GM10847 (cell line): ENCODE results near the gene PRELP.

Experiments used
- POLR2A ChIP-seq: IDR thresholded peaks from 2 replicates; pipeline ENCODE4 v1.6.1; 2011; ENCODE audit not compliant: insufficient read length; ENCODE audit errors: extremely low read depth

PRELP gene

DNA sequence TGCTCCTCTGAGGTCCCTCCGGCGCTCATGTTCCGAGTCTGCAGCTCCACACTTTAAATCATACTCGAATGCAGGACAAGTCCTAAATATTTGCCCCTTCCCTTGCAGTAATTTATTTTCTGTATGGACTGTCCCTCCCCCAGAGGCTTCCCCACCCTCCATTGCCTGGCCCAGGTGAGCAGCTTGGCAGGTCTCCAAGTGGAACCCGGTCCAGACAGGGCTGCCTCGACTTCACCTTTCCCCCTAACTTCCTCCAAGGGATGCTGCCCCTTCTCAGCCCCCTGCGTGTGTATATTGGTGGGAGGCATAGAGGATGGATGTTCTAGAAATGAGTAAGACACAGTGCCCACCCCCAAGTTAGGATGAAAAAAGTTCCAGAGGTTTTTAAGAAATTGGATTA lies 12.9 kb downstream of the PRELP start:
- no peak for TF ChIP-seq POLR2A

DNA sequence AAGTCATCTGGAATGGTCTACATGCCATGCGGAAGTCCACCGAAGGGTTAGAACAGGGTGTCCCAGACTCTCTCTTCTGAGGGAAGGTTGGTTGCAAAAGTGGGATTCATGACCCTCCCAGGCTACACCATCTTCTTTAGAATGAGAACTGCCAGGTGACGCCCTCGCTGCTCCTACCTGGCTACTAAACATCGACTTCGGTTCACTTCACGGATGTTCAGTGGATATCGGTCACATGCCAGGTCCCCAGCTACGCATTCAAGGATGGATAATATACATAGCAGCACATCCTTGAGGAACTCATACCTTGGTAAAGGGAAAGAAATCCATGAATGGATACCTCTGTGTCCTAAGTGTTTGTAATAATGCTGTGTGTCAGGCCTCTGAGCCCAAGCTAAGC lies 15.0 kb downstream of the PRELP start:
- no peak for TF ChIP-seq POLR2A

DNA sequence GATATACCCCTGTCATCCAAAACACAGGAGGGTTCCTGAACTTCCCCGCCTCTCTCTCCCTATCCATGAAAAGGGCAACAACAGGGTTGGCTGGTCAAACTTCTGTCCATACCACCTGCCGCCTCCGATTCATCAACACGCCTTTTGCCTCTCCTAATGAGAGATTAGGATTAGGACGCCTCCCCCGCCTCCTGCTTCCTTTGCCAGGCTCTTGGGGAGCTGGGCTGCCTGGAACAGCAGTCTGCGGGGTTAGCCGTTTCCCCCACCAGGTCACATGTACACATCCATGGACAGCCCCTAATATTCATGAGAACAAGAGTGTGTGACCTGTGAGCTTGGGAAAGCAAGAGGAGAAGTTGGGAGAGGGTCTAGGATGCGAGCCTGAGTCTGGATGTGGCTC lies 16.1 kb downstream of the PRELP start:
- TF ChIP-seq POLR2A = no peak

DNA sequence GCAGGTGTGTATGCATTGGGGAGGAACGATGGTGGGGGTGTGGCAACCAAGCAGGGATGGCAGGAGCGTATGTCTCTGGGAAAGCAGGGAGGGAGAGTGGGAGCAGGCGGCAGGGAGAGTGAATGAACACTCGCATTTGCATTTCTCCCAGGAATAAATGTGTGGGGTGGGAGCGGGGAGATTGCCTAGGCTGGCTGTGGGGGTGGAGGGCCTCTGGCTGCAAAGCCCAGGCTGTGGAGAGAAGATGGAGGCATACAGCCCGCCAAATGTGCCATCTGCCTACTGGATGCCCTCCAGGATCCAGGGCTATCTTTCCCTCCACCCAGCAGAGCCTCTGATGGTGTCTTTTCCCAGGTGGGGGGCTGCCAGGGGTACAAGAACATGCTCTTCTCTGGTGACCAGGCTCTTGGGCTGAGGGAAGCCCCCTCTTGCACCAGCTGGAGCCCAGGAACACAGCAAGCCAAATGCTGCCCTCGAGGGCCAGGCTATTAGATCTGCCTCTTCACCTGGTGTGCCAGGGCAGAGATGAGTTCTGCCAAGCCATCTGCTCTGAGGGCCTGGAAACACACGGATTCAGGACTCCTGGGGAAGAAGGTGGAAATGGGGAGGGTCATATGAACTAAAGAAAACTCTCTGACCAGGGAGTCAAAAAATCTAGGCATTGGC lies 16.6 kb downstream of the PRELP start:
- no peak for TF ChIP-seq POLR2A

DNA sequence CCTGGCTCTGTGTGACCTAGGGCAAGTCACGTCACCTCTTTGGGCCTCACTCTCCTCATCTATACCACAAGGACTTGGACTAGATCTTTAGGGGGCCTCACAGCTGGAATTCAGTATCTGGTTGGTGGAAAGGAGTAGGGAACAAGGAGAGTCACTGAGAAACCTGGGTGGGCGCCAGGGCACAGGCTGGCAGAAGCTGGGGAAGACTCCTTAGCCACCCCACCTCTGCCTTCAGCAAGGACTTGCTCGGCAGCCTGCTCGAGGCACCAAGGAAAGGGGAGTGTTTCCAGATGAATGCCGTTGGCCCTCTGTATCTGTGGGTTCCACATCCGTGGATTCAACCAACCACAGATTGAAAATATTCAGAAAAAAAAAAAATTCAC lies 17.1 kb downstream of the PRELP start:
- TF ChIP-seq POLR2A = no peak

DNA sequence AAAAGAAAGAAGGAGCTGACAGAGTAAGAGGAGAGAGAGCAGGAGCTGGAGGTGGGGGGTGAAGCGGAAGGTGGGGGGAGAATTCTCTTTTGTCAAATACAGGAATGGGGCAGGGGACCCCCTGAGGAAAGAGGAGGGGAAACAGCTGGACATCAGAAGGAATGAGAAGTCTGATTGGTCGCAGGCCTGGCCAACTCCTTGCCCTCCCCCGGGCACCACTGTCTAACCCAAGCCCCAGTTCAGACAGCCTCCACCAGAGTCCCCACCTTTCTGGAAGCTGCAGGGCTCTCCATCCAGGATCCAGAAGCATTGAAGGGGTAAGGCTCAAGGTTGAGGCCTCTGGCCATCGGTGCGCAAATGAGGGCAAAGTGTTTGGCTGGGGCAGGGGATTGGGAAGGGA lies 18.3 kb downstream of the PRELP start, which contains the start of gene OPTC:
TSS of gene OPTC (plus strand) at position 253 of the 400 bp plus-strand sequence. CDS start 1,853 bp downstream, outside the sequence.
- TF ChIP-seq POLR2A = no peak

DNA sequence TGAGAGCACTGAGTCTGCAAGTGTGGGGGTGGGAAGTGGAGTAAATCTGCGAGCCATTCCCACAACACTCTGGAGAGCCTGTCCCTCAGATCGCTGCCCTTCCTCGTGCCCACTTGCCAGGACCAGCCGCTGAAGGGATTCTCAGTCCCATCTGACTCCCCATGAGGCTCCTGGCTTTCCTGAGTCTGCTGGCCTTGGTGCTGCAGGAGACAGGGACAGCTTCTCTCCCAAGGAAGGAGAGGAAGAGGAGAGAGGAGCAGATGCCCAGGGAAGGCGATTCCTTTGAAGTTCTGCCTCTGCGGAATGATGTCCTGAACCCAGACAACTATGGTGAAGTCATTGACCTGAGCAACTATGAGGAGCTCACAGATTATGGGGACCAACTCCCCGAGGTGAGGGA lies 20.2 kb downstream of the PRELP start:
- TF ChIP-seq POLR2A = no peak

DNA sequence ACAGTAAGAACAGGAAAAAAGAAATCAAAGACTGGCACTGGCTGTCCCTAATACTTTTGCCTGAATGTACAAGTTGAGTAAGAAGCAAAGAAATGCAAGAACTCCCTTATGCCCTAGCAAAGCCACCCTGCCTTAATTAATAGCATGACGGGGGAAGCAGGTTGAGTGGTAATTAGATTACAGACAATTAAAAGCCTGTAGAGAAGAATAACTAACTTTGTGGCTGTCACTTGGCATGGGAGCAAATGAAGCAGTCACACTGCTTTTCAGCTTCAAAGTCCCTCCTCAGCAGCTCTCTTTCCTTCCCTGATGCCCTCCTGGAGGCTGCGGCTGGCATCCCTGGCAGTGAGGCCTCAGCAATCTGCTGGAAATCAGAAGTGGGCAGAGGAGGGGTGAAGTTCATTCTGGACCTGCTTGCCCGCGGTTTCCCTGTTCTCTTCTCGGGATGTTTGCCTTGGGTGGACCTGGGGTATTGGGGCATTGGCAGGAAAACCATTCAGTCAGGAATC lies 21.7 kb downstream of the PRELP start:
- TF ChIP-seq POLR2A = no peak

DNA sequence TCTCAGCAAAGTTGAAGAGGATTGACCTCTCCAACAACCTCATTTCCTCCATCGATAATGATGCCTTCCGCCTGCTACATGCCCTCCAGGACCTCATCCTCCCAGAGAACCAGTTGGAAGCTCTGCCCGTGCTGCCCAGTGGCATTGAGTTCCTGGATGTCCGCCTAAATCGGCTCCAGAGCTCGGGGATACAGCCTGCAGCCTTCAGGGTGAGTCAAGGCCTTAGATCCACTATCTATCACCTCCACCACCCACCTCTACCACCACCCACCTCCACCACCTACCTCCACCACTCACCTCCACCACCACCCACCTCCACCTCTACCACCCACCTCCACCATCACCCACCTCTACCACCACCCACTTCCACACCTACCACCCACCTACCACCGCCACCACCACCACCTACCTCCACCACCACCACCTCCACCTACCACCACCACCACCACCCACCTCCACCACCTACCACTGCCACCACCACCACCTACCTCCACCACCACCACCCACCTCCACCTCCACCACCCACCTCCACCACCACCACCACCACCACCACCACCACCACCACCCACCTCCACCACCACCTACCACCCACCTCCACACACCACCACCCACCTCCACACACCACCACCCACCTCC lies 24.2 kb downstream of the PRELP start:
- TF ChIP-seq POLR2A = no peak

DNA sequence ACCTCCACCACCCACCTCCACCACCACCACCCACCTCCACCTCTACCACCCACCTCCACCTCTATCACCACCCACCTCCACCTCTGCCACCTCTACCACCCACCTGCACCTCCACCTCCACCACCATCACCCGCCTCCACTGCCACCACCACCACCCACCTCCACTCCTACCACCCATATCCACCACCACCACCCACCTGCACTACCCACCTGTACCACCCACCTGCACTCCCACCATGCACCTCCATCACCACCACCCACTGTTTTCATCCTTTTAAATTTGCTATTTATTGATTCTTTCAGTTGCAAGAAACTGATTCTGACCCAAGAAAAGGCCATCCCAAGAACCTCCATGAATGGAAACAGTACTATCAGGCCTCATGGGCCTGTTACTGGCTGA lies 24.7 kb downstream of the PRELP start:
- no peak for TF ChIP-seq POLR2A

DNA sequence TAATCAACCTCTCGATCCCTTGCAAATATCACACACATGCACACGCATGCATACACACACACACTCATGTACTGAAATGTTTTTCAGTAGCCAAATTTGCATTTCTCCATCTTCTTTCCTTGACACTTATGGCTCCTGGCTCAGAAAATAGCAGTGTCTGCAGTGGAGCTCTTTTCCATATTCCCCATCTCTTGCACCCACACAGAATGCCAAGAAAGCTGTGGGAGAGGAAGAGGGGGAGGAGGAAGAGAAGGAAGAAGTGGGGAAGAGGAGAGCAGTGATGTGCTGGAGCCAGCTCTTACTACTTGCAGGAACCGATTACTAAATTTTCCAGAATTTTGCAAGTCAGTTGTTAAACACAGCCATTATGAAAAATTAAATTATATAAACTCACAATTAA lies 28.2 kb downstream of the PRELP start:
- no peak for TF ChIP-seq POLR2A

DNA sequence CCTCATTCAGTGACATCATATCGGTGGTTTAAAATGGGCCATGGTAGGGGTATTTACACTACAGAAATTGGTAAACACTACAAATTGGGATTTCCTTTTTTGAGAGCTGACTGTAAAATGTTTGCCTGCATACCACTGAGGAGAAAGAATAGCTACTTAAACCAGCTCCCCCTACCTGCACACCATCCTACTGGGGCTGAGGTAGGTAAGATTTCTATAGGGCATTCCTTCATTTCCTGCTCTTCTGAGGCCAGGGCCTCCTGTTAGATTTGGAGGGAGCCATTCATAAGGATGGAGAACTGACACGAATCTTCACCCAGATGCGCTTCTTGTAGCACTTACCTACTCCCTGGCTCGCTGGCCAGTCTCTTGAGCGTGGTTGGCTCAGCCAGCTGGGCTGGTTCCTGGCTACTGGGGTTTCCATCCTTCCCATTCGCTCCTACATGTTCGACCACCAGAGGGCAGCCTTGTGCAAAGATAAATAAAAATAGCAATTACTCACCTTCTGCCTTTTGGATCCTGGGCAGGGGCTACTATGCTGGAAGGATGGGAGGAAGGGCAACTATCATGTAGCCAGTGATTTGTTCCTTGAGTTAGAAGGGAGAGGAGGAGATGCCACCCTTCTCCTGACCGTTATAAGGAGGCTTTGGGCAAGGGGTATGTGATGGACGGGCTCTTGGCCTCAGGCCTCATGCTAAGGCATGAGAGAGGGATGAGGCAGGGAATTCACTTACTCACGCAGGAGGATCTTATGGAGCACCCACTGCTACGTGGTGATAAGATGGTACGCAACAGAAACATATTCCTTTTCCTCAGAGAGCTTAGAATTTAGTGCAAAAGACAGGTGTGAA lies 29.0 kb downstream of the PRELP start:
- no peak for TF ChIP-seq POLR2A

DNA sequence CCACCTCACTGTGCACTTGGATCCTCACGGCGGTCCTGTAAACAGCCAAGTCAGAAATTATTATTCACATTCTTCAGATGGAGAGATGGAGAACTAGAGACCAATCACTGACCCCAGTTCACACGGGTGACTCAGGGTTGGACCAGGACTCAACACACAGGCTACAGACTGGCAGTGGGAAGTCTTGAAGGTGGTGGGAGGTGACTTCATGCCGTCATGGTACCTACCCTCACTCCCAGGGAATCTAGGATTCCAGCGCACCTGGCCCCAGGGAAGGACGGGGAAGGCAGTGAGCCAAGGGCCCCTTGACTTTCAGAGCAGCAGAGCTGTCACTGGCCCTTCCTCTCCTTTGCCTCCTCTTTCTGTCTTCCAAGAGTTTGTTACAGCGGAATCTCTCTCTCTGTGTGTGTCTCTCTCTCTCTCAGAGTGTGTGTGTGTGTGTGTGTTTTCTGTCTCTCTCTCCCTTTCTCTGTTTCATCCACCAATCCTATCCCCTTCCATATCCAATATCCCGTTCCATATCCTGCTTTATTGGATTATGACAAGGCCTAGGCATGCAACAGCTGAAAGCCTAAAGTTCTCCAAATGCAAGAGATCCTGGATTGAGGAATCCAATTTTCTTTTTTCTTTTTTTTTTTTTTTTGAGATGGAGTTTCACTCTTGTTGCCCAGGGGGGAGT lies 30.1 kb downstream of the PRELP start:
- no peak for TF ChIP-seq POLR2A

DNA sequence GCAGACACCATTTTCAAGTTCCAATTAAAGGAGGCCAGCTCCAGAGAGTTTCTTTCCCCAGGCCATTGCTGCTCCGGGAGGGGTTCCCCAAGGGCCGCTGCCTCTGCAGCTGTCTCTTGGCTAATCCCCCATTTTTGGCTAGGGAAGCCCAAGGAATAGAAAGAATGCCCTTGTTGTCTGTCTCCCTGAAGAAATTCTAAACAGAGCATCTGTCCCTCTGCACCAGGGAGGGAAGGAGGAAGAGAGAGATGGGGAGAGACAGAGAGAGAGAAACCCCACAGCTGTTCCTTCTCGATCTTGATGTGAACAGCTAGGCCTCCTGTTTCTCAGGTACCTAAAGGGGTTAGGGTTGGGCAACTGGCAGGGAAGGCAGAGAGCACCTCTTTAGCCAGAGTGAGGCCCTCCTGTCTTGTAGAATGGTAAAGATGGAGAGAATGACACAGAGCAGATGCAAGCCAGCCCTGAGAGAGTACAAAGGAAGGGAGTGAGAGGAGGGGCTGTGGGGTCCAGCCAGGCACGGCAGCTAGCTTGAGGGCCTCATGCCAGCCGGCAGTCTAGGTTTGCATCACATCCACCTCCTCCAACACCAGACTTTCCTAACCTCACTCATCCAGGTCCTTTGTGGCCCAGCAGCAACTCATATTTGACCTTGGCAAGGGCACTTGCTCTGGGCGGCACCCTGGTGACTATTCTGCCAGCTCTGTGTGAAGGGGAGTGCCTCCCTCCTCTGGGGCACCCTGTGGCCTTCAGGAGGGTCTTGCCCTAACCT lies 31.4 kb downstream of the PRELP start:
- no peak for TF ChIP-seq POLR2A

DNA sequence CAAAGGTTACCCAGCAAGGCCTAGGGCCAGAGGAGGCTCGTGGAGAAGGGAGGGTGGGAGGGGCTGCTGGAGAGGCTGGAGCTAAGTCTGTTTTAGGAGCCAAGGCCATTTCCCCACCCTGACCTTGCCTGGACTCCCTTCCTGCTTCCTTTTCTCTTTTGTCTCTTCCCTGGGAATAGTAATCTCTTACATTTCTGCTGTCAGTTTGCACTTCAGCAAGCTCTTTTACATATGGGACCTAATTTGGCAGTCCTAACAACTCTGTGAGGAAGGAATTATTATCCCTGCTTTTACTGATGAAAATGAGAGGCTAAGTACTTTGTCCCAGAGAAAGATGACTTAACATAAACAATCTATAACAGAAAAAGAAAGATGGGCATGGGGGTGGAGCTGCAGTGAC lies 32.2 kb downstream of the PRELP start:
- no peak for TF ChIP-seq POLR2A
